Measurements from ENCODE around the gene CPNE2. TPM values are rescaled to one million over a fixed set of nuclear protein-coding genes. Genes with fewer than 3 reads are reported as not detected.
A peak's percentile ranks its signal among the peaks of the same experiment; 100 is the strongest.

CPNE2 gene
- total RNA-seq, 1 experiment from 2014 or later = 93.1 TPM

DNA sequence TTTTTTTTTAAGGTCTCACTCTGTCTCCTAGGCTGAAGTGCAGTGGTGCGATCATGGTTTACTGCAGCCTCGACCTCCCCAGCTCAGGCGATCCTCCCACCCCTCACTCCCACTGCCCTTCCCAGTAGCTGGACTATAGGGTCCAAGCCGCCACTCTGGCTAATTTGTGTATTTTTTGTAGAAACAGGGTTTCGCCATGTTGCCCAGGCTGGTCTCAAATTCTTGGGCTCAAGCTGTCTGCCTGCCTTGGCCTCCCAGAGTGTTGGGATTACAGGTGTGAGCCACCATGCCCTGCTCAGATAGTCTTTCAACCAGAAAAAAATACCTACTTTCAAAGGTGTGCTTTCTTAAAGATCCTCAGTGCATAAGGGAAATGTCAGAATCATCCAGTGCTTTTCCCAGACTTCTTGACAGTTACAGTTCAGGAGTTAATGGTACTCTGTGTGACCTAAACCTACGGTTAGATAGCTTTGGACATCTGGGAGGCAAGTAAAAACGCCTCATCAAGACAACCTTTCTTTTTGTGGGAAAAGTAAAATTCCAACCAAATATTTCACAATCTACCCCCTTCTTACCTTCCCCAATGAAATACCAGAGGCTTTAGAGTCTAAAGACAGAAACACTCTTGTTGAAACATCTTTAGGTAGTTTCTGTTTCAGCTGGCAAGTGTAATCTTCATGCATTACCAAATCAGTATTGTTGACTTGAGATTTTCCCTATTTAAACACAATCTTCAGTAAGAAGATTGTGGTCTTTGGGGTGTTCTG, 100.5 kb downstream of the CPNE2 start:
- DNase-seq (ENCODE audit: low read depth) = peak; percentile 37

DNA sequence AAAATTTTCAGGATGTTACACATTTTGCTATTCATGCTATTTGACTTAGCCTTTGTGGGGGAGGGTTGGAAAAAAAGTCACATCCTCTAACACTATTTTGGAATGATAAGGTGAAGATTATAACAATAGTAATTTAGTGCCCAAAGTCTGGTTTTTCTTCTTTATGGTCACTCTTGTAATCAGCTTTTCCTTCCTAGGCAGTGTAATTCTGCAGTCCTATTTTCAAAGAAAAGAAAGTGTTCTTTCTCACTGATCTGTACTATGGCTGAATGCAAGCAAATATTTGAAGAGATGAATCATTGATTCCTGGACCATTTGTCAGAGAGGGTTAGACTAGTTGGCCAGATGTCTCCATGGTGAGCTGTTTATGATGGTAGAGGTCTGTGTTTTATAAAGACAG, 102.1 kb downstream of the CPNE2 start:
- DNase-seq (ENCODE audit: low read depth) = peak; percentile 87

DNA sequence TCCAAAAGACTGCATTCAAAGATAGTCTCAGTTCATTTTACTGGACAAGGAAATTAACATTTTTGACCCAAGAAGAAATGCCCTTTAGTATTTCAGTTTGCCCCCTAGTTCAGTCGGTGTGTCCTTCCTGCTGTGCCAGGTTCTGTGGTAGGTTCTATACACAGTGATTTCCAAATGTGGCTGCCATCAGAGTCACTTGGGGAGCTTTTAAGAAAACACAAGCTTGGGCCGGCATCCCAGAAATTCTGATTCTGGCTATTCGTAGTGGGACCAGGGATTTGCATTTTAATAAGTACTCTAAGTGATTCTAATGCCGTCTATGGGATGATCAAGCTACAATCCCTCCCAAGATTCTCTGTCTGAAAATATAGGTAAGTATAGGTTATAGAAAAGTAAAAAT, 103.9 kb downstream of the CPNE2 start:
- no peak for DNase-seq (ENCODE audit: low read depth)

DNA sequence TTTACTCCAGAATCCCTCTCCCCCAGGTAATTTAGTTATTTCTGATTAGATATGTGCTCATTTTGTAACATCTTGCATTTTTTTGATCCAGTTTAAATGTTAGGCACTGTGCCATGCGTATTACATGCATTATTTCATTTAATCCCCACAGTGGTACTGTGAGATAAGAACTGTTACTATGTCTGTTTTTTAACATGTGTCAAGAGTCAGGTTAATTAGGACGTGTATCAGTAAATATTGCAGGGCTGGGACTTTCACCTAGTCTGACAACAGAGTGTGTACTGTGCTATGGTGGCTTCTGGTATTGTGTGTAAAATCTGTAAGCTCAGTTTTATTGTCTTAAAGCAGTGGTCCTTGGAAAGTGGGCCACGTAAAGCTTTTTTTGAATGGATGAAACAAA, 104.4 kb downstream of the CPNE2 start:
- DNase-seq (ENCODE audit: low read depth) = no peak

Other genes starting within 250 kb of the CPNE2 start
- gene SLC12A3, start 227.4 kb upstream of the CPNE2 start, total RNA-seq (2014; rRNA removed; shearing (Covaris generic)) = not detected in 2 replicates
- 98.9 and 103 TPM in 2 replicates for gene HERPUD1, start 160.4 kb upstream of the CPNE2 start, total RNA-seq (2014; rRNA removed; shearing (Covaris generic))
- gene CETP, start 130.6 kb upstream of the CPNE2 start, total RNA-seq (2014; rRNA removed; shearing (Covaris generic)) = 3.5 and 4.8 TPM in 2 replicates
- gene NLRC5, start 103.0 kb upstream of the CPNE2 start, total RNA-seq (2014; rRNA removed; shearing (Covaris generic)) = 15.0 and 16.1 TPM in 2 replicates
- 88.5 and 119 TPM in 2 replicates for gene PSME3IP1, start 93.5 kb downstream of the CPNE2 start, total RNA-seq (2014; rRNA removed; shearing (Covaris generic))
- 41.5 and 42.0 TPM in 2 replicates for gene RSPRY1, start 93.7 kb downstream of the CPNE2 start, total RNA-seq (2014; rRNA removed; shearing (Covaris generic))
- 120 and 134 TPM in 2 replicates for gene ARL2BP, start 152.7 kb downstream of the CPNE2 start, total RNA-seq (2014; rRNA removed; shearing (Covaris generic))
- 0.24 and 2.1 TPM in 2 replicates for gene PLLP, start 192.1 kb downstream of the CPNE2 start, total RNA-seq (2014; rRNA removed; shearing (Covaris generic))

All from RPMI7951 (cell line).